ENCODE measurements around the gene IGSF6.

The IGSF6 gene

DNA sequence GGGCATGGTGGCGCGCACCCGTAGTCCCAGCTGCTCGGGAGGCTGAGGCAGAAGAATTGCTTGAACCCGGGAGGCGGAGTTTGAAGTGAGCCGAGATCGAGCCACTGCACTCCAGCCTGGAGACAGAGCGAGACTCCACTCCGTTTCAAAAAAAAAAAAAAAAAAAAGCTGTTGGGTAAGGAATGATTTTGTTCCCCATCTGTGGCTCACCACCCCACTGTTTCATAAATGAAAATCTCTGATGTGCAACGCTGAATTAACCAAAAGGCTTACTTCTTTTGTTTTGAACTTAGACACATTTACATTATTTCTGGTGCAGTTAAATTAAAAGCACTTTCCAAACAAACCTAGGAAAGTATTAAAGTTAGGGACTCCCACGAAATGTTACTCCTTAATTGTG is 54.2 kb downstream of the IGSF6 start:
- DNase-seq (ENCODE audit: insufficient read length, low spot score), result no peak
- no peak for FAIRE-seq
- TF ChIP-seq, protein P1, sequence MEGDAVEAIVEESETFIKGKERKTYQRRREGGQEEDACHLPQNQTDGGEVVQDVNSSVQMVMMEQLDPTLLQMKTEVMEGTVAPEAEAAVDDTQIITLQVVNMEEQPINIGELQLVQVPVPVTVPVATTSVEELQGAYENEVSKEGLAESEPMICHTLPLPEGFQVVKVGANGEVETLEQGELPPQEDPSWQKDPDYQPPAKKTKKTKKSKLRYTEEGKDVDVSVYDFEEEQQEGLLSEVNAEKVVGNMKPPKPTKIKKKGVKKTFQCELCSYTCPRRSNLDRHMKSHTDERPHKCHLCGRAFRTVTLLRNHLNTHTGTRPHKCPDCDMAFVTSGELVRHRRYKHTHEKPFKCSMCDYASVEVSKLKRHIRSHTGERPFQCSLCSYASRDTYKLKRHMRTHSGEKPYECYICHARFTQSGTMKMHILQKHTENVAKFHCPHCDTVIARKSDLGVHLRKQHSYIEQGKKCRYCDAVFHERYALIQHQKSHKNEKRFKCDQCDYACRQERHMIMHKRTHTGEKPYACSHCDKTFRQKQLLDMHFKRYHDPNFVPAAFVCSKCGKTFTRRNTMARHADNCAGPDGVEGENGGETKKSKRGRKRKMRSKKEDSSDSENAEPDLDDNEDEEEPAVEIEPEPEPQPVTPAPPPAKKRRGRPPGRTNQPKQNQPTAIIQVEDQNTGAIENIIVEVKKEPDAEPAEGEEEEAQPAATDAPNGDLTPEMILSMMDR (IDR thresholded peaks at IDR 0.05; ENCODE audit: insufficient read depth, missing control alignments), result no peak

DNA sequence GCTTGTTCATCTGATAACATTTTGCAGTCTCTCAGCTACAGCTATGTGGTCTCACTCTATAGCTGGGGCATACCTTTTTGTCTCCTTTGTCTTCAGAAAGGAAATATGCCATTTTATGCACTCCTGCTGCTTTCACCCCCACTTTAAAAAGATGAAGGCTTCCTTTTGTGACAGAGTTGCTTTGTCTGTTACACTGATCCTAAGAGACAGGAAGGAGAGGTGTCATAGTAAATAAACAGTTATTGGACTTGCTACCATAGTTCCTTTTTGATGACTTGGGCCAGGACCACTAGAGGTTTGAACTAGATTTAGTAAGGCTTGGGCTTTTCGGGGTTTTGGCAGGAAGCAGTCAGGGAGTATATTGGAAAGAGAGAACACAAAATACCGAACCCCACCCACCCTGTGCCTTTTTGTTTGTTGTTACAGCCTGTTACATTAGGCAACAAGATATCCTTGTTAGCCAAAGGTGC is 54.8 kb downstream of the IGSF6 start:
- TF ChIP-seq, protein P1 (IDR thresholded peaks at IDR 0.05; ENCODE audit: insufficient read depth, missing control alignments), result no peak
- FAIRE-seq (no peak), DNase-seq (ENCODE audit: insufficient read length, low spot score) (no peak)

DNA sequence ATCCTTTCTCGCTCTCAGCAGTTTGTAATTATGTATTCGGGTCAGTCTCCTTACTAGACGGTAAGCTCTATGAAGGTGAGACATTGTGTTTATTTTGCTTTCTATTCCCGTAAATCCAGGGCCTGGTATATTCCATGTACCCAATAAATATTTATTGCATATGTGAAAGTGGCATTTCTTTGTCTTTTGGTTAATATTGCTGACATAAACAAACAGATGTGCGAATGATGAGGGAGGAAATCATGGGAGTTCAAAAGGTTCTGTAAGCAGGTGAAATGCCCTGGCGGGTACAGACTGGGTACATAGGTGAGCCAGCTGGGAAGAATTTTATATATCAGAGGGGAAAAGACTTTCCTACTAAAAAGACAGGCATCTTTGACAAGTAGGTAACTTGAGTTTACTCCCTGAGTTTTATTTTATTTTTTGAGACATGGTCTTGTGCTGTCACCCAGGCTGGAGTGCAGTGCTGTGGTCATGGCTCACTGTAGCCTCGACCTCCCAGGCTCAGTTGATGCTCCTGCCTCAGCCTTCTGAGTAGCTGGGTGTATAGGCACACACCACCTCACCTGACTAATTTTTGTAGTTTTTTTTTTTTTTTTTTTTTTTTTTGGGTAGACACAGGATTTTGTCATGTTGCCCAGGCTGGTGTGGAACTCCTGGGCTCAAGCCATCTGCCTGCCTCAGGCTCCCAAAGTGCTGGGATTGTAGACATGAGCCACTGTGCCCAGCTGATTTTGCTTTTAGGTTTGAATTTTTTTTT is 58.7 kb downstream of the IGSF6 start:
- TF ChIP-seq, protein P1 (IDR thresholded peaks at IDR 0.05; ENCODE audit: insufficient read depth, missing control alignments), result no peak
- DNase-seq (ENCODE audit: insufficient read length, low spot score), result no peak
- FAIRE-seq, result no peak

DNA sequence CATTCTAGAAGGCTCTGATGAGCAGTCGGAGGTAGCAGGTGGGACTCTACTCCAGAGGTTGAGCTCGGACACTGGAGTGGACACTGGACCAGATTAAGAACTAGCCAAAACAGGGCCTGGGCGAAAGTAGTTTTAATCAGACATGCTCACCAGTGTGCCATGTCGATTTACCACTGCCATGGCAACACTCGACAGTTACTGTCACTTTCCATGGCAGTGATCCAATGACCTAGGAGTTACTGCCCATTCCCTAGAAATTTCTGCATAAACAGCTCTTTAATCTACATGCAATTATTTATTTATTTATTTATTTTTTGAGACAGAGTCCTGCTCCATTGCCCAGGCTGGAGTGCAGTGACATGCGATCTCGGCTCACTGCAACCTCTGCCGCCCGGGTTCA is 60.2 kb downstream of the IGSF6 start:
- no peak for FAIRE-seq
- no peak for DNase-seq (ENCODE audit: insufficient read length, low spot score)

DNA sequence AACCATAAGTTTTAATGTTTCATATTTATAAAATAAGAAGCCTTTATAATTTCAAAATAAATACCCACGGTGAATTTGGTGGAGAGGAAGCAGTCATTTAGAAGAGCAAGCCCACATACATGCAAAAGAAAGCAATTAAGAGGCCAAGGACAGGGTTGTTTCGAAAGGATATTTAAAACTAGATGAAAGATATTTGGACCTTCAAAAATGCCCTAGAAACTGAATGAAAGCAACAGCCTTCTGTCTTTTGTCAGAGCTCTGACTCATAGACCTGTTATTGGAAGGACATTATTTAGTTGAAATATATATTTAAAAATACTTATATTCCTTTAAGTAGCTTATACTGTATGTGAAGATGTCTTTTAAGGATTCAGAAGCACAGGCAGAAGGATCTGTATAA is 61.6 kb downstream of the IGSF6 start:
- FAIRE-seq, result no peak
- TF ChIP-seq, protein P1 (IDR thresholded peaks at IDR 0.05; ENCODE audit: insufficient read depth, missing control alignments), result no peak
- DNase-seq (ENCODE audit: insufficient read length, low spot score), result no peak

More for the DNA sequence above, 60.2 kb downstream of the IGSF6 start:
- TF ChIP-seq, protein P1 (IDR thresholded peaks at IDR 0.05; ENCODE audit: insufficient read depth, missing control alignments), result no peak

DNA sequence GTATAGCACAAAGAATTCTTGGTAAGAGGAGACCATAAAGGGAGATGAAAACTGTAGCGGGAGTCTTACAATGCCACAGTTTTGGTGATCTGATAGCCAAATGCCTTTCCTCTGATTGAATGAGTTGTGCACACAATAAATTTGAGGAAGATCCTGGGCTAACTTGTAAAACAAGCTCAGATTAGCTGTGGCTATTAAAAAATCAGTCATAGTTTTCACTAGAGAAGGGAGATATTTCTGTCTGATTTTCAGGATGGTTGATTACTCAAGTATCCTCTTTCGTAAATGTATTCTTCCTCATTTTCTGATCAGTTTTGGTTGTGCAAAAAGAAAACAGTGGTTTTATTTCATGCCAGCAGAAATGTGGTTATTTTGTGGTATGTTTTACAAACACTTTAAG is 62.1 kb downstream of the IGSF6 start:
- TF ChIP-seq, protein P1 (IDR thresholded peaks at IDR 0.05; ENCODE audit: insufficient read depth, missing control alignments), result no peak
- DNase-seq (ENCODE audit: insufficient read length, low spot score), result no peak
- FAIRE-seq, result no peak

DNA sequence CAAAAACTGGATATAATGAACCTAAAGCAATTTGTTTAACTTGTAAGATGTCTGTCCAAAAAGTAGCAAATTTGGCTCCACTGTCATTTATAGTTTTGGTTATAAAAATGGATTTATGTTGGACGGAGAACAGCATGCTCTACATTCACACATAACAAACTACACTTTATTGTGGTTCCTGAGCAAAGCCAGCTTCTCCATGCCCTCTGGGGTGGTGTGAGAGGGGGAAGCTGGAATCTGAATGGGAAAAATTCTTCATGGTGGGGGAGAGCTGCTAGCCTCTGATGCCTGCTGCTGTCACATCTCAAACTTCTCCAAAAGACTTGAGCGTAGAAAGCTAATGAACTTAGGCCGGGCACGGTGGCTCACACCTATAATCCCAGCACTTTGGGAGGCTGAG is 62.9 kb downstream of the IGSF6 start:
- FAIRE-seq (no peak), DNase-seq (ENCODE audit: insufficient read length, low spot score) (no peak)
- TF ChIP-seq, protein P1 (IDR thresholded peaks at IDR 0.05; ENCODE audit: insufficient read depth, missing control alignments), result no peak

Data from D721Med (cell line).